Rectal smooth muscle tissue (tissue), 1 donor: ENCODE measurements around the gene SCFD2.

Experiments
- H3K27ac ChIP-seq: one replicate; pipeline ENCODE4 v1.7.0; 2013; ENCODE audit warnings: low read depth, low read length, inconsistent platforms
- H3K27me3 ChIP-seq: one replicate; pipeline ENCODE4 v1.7.0; 2013; ENCODE audit warnings: low read length; ENCODE audit not compliant: control insufficient read depth, insufficient read depth
- H3K36me3 ChIP-seq: one replicate; pipeline ENCODE4 v1.7.0; 2013; ENCODE audit warnings: low read length; ENCODE audit not compliant: control insufficient read depth, insufficient read depth
- H3K4me1 ChIP-seq: one replicate; pipeline ENCODE4 v1.7.0; 2013; ENCODE audit warnings: low read length; ENCODE audit not compliant: control insufficient read depth, insufficient read depth
- H3K4me3 ChIP-seq: one replicate; pipeline ENCODE4 v1.7.0; 2013; ENCODE audit warnings: low read length
- H3K9ac ChIP-seq: one replicate; pipeline ENCODE4 v1.7.0; 2013; ENCODE audit warnings: low read length

SCFD2 gene

DNA sequence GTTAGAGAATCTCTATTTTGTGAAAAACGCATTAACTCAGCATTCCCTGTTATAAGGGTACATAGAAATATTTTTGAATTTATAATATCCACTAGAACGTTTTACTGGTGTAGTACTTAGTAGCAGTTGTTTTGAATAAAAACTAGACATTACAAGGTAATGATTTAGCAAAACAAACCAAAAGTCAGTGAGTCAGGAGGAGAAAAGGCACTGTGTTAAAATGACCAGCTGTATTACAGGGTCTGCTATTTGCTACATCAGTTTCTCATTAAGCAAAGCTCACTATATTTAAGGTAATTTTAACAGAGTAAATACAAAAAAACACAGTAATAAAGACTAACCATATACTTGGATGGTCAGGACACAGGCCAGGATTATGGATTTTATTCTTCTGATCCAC lies 351.0 kb downstream of the SCFD2 start:
- peaks cover 16% of the 10 kb centered on the region for H3K4me1 ChIP-seq
- no peak overlapping the region for H3K27ac ChIP-seq
- H3K27me3 ChIP-seq = no peaks in the 10 kb centered on the region
- no peak overlapping the region for H3K4me3 ChIP-seq
- no peak overlapping the region for H3K9ac ChIP-seq
- no peaks in the 10 kb centered on the region for H3K36me3 ChIP-seq

DNA sequence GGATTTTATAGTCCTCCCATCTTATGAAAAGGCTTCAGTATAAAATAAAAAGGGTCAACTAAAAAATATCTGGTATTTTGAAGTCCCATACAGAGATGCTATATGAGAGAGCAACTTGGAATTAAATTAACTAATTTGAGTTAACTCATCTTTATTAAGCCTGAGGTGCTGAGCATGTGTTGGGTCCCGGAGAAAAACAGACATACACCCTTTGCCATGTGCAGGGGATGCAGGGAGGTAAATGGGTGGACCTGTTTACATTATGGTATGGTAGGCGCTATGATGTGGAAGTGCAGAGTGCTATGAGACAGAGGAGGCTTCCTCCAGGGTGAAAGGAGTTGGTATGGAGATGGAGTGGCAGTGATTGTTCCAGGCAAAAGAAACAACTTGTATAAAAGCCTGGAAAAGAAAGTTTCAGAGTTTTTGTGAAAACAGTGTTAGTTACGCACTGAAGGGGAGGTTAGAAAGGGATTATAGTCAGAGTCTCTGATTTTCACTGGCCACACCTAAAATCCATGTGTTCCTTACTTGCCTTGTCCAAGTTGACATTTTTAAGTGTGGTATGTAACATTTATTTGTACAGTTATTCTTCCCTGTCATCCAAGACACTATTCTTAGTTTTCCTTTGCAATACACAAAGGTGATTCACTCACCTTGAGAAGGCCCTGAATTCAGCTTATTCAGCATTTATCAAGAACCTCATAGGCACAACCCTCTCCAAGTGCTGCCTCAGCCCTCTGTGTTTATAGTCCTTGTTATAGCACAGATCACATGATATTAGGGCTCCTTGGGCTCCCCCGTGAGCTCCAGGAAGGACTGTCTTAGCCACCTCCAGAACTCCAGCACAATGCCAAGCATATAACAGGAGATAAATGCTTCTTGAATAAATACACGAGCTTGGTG lies 351.7 kb downstream of the SCFD2 start:
- Histone ChIP-seq H3K27ac (no peak overlapping the region), H3K36me3 (no peaks in the 10 kb centered on the region), H3K9ac (no peak overlapping the region), H3K4me1 (peaks cover 19% of the 10 kb centered on the region), H3K4me3 (no peak overlapping the region), H3K27me3 (no peaks in the 10 kb centered on the region)

DNA sequence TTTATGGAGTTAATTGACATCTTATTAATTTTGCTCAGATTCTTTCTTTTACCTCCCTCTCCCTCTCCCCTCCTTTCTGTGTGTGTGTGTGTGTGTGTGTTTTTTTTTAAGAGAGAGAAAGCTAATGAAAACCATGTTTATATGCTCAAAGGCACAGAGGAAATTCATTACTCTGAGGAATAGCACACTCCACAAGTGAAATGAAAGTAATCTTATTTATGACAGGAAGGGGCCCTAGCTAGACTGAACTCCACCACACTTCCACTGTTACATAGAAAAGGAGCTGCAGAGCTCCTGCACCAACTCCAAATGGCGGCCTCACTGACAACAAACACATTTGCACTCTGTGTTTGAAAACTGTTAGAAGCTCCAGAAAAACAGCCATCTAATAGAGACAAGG lies 353.1 kb downstream of the SCFD2 start:
- Histone ChIP-seq H3K4me3 (no peak overlapping the region), H3K27ac (peak overlapping the region; percentile 12), H3K36me3 (no peaks in the 10 kb centered on the region), H3K27me3 (no peaks in the 10 kb centered on the region), H3K4me1 (peaks cover 19% of the 10 kb centered on the region), H3K9ac (no peak overlapping the region)

DNA sequence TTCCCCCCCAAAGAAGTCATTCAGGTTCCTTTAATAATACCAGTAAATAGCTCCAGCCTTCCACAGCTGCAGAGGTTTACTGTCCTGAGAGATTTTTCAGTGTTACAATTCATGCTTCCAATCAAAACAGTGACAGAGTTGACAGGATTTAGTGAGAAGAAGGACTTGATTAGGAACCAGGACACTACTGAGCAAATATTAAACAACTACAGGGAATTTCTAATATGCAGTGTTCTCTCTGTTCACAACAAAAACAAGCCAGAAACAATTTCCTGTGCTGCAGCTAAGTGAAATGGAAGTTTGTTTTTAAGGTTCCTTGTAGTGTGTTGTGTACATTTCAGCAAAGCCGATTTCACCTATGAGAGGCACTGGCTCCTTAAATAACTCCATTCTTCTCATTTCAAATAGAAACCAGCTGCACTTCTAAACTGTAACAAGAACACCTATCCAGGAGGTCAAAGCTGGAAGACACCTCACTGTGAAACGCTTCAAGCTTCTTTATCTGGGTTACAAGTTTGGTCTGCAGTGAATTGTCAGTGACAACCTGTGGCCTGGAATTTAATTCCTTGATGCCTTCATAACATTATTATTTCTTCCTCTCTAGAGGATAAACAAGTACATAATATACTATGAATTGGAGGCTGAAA lies 354.5 kb downstream of the SCFD2 start:
- Histone ChIP-seq H3K4me1 (peaks cover 19% of the 10 kb centered on the region), H3K9ac (no peak overlapping the region), H3K4me3 (no peak overlapping the region), H3K27ac (no peak overlapping the region), H3K36me3 (no peaks in the 10 kb centered on the region), H3K27me3 (no peaks in the 10 kb centered on the region)

DNA sequence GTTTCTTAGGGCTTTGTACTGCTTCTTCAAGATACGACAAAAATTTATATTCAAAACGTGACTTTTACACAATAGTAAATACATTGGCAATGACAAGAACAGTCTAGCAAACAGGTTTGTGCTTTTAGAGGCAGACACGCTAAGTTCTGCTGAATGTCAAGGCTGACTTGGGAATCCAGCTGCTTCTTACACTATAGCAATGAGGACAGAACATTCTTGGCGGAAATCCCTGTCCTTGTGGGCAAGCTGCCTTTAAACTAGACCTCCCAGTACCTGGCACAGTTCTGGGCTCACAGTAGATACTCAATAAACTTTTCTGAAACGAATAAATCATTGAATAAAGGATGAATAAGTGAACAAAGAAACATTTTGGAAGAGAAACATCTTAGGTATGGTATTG lies 355.5 kb downstream of the SCFD2 start:
- H3K4me1 ChIP-seq = peaks cover 19% of the 10 kb centered on the region
- peak overlapping the region; percentile 37 for H3K27ac ChIP-seq

DNA sequence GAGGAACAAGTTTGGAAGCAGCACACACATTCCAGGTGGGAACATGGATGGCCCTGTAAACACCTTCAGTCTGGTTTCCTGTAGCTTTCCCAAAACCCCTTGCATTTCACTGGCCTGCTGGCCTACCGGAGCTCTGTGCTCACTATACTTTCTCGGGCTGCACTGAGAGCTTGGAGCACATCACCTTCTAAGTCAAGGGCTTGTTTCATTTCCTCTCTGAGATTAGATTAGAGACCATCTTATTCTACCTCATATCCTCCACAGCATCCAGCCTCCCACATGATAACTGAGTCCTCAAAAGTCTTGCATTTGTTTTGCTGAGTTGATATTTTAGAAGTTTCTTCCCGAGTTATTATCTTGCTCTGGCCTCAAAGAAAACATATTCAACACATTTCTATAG lies 356.0 kb downstream of the SCFD2 start:
- H3K27me3 ChIP-seq = no peaks in the 10 kb centered on the region
- no peak overlapping the region for H3K9ac ChIP-seq
- H3K27ac ChIP-seq = peak overlapping the region; percentile 37
- no peaks in the 10 kb centered on the region for H3K36me3 ChIP-seq
- no peak overlapping the region for H3K4me3 ChIP-seq
- H3K4me1 ChIP-seq = peaks cover 19% of the 10 kb centered on the region

More for the DNA sequence above, 355.5 kb downstream of the SCFD2 start:
- Histone ChIP-seq H3K36me3 (no peaks in the 10 kb centered on the region), H3K9ac (no peak overlapping the region), H3K4me3 (no peak overlapping the region), H3K27me3 (no peaks in the 10 kb centered on the region)

DNA sequence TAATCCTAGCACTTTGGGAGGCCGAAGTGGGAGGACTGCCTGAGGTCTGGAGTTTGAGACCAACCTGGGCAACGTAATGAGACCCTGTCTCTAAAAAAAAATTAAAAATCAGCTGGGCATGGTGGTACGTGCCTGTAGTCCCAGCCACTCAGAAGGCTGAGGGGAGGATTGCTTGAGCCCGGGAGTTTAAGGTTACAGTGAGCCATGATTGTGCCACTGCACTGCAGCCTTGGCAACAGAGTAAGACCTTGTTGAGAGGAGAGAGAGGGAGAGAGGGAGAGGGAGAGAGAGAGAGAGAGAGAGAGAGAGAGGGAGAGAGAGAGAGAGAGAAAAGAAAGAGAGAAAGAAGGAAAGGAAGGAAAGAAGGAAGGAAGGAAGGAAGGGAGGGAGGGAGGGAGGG lies 358.8 kb downstream of the SCFD2 start:
- Histone ChIP-seq H3K36me3 (no peaks in the 10 kb centered on the region), H3K27me3 (no peaks in the 10 kb centered on the region), H3K4me3 (no peak overlapping the region), H3K4me1 (peaks cover 18% of the 10 kb centered on the region), H3K9ac (no peak overlapping the region), H3K27ac (no peak overlapping the region)

DNA sequence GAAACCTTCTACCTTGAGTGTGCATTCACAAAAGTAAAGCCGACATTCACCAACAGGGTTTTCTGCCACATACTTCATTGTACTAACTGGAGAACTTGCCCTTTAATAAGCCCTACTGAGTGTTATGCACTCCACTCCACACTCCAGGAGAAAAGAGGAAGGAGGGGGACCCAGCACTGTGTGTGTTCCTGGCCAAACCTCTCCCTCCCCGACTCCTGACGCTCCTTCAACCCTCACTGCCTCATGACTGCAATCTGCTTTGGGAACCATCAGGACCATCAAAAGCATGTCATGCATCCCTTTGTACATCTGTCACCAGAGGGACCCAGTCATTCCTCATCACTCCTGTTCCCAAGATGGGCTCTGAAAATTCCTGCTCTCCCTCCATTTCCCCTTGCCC lies 360.1 kb downstream of the SCFD2 start:
- peaks cover 9% of the 10 kb centered on the region for H3K4me1 ChIP-seq
- no peaks in the 10 kb centered on the region for H3K27me3 ChIP-seq
- no peak overlapping the region for H3K9ac ChIP-seq
- H3K27ac ChIP-seq = no peak overlapping the region
- H3K4me3 ChIP-seq = no peak overlapping the region
- H3K36me3 ChIP-seq = no peaks in the 10 kb centered on the region

DNA sequence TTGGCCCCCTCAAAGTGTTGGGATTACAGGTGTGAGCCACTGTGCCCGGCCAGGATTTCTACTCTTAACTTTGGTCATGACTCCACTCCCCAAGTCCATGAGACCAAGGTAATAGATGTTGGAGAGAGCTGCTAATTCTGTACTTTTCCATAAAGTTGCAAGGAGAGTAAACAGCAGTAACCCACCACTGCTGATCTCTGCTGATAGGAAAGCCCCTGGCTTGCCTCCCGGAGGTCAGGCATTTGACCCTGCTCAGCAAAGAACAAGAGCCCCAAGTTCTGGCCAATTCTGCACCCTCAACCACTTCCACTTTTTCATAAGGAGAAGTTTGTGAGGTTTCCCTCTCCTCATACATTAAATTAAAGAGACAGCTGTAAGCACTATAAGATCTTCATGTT lies 360.7 kb downstream of the SCFD2 start:
- no peaks in the 10 kb centered on the region for H3K27me3 ChIP-seq
- H3K36me3 ChIP-seq = no peaks in the 10 kb centered on the region
- no peak overlapping the region for H3K9ac ChIP-seq
- H3K4me1 ChIP-seq = peaks cover 5% of the 10 kb centered on the region
- H3K27ac ChIP-seq = no peak overlapping the region
- H3K4me3 ChIP-seq = no peak overlapping the region

DNA sequence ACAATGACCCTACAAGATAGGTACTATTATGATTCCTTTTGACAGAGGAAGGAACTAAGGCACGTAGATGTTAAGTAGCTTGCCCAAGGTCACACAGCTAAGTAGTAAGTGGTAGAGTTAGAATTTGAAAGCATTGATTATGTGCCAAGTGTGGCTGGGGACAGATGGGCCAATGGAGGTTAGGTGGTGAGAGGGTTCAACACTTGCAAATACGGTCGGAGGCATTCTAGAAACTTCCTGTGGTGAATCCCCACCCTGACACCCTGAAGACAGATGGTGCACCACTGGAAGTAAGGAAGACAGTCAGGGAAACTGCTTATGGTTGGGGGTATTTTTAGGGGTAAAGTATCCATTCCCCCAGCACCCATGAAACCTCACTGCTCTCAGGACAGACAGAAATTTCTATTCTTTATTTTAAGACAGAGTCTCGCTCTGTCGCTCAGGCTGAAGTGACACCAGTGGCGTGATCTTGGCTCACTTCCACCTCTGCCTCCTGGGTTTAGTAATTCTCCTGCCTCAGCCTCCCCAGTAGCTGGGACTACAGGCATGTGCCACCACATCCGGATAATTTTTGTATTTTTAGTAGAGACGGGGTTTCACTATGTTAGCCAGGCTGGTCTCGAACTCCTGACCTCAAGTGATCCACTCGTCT lies 361.2 kb downstream of the SCFD2 start:
- H3K4me3 ChIP-seq = no peak overlapping the region
- no peak overlapping the region for H3K27ac ChIP-seq

DNA sequence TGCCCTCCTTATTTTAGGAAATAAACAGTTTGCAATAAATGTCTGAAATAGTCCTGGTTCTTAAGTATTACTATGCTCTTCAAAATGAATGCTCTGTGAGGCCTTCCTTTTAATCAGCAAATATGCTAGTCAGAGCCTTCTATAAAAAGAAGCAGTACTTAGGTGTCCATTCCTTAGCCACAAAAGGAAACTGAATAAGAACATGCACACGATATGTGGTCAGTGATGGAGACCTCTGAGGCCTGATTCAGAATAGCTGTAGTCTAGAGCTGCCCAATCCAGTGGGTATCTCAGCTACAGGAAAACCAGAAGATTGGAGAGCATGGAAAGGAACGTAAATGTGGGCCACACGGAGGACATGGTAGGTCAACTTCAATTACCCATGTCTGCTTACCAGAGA lies 361.9 kb downstream of the SCFD2 start:
- Histone ChIP-seq H3K27ac (no peak overlapping the region), H3K4me1 (no peaks in the 10 kb centered on the region)

More for the DNA sequence above, 361.2 kb downstream of the SCFD2 start:
- Histone ChIP-seq H3K4me1 (peaks cover under 1% of the 10 kb centered on the region), H3K9ac (no peak overlapping the region), H3K27me3 (no peaks in the 10 kb centered on the region), H3K36me3 (no peaks in the 10 kb centered on the region)

DNA sequence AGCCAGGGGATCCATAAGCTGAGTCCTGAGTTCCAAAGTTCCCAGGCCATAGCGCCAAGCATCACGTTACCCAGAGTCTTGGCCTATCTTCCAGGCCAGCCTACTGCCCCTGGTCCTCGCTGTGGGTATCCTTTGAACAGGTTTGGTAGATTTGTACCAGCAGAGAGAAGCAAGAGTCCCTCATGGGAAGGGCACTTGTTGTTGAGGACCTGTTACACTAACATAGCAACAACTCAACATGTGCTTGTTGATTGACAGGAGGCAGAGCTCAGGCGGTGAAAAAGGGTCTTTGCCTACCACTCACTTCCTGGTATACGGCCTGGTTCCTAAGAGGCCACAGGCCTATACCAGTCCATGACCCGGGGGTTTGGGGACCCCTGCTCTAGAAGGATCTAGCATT lies 365.3 kb downstream of the SCFD2 start:
- H3K27ac ChIP-seq = no peak overlapping the region
- H3K4me3 ChIP-seq = no peak overlapping the region
- H3K4me1 ChIP-seq = peaks cover 6% of the 10 kb centered on the region
- no peaks in the 10 kb centered on the region for H3K27me3 ChIP-seq
- no peaks in the 10 kb centered on the region for H3K36me3 ChIP-seq
- H3K9ac ChIP-seq = no peak overlapping the region

More for the DNA sequence above, 361.9 kb downstream of the SCFD2 start:
- H3K27me3 ChIP-seq = no peaks in the 10 kb centered on the region
- no peaks in the 10 kb centered on the region for H3K36me3 ChIP-seq
- no peak overlapping the region for H3K9ac ChIP-seq
- no peak overlapping the region for H3K4me3 ChIP-seq
